NCI-H2081 treated with DMSO at 0.1 percent for 48 hours (cell line): ENCODE results near the gene RPRD1B.
"Not testable (repeated sequence)": the region's sequence is repeated elsewhere in the genome, so short reads cannot be mapped to it uniquely, and the experiment has no call there.

Experiments
- DNase-seq: peaks from one replicate; lab custom pipeline; 2025; lab: John Stamatoyannopoulos, UW

The RPRD1B gene

DNA sequence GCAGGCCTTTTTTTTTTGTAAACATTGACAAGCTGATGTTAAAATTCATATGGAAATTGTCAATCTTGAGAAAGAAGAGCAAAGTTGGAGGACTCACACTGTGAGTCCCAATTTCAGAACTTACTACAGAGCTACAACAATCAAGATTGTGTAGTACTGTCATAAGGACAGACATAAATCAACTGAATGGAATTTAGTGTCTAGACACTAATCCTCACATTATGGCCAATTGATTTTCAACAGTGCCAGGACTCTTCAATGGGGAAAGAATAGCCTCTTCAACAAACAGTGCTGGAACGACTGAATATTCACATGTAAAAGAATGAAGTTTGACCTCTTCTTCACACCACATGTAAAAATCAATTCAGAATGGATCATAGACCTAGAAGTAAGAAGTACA lies 70.7 kb downstream of the RPRD1B start:
- no peak for DNase-seq

DNA sequence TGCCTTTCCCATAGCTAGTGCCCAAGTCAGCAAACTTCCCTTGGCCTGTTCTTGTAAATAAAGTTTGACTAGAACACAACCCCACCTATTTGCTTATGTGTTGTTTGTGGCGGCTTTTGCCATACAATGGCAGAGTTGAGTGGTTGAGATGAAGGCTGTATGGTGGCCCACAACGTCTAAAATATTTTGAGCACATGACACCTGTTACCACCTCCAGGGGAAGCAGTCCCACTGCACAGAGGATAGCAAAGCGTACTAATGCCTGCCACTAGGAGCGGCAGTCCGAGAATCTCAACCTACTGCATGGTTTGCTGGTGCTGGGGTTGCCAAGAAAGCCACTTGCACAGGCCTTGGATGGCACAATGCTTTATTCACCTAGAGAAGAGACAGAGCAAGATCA lies 72.9 kb downstream of the RPRD1B start:
- DNase-seq = no peak

DNA sequence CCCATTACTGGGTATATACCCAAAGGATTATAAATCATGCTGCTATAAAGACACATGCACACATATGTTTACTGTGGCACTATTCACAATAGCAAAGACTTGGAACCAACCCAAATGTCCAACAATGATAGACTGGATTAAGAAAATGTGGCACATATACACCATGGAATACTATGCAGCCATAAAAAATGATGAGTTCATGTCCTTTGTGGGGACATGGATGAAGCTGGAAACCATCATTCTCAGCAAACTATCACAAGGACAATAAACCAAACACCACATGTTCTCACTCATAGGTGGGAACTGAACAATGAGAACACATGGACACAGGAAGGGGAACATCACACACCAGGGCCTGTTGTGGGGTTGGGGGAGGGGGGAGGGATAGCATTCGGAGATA lies 73.8 kb downstream of the RPRD1B start:
- DNase-seq = not testable (repeated sequence)

DNA sequence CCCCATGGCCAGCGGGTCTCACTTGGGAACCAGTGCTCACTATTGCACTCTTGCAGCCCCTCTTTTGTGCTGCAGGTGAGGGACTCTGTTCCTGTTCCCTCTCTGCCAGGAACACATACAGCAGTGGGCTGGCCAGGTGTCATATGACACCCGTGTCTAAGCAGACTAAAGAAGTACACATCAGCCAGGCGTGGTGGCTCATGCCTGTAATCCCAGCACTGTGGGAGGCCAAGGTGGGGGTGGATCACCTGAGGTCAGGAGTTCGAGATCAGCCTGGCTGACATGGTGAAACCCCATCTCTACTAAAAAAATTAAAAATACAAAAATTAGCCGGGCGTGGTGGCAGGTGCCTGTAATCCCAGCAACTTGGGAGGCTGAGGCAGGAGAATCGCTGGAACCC lies 74.4 kb downstream of the RPRD1B start:
- not testable (repeated sequence) for DNase-seq

DNA sequence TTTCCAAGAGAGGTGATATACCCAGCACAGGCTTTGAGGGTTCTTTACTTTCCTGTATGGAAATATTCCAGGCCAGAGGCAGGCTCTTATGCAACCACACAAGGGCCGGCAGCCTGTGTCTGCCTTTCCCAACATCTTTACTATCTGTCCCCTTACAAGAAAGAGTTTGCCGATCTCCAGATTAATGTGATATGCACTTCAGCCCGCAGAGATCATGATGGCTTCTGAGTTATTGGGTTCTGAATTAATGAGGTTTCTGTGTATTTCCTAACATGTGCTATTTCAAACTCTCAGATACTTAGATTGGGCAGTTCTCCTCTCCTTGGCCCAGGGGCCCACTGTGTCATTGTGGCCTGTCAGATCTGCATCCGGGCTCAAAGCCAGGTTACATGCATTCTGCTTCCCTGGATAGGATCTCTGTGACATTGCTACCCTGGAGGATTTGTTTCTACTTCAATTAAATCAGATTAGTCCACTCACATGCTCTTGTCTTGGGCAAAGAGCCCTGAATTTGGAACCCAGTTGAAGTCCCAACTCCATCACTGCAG lies 75.0 kb downstream of the RPRD1B start:
- no peak for DNase-seq

DNA sequence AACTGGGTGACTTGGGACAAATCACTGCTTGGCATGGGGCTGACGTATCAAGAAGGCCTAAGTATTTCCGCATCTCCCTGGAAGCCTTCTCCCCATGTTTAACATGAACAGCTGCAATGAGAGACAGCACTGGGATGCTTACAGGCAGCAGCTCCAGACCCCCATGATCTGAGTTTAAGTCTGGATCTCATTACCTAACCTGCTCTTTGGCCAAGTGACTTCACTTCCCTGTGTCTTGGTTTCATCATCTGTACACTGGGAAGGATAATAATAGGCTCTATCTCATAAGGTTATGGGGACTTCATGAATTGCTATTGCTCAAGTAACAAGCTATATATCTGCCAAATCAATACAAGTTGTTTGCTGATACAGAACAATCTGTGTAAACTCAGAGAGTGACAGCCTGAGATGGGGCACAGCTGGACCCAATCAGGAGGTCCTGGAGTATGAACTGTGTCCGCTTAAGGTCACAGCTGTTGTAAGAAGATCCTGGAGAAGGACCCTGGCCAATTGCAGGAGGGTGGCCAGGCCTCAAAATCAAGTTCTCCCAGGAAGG lies 75.5 kb downstream of the RPRD1B start:
- DNase-seq = no peak

DNA sequence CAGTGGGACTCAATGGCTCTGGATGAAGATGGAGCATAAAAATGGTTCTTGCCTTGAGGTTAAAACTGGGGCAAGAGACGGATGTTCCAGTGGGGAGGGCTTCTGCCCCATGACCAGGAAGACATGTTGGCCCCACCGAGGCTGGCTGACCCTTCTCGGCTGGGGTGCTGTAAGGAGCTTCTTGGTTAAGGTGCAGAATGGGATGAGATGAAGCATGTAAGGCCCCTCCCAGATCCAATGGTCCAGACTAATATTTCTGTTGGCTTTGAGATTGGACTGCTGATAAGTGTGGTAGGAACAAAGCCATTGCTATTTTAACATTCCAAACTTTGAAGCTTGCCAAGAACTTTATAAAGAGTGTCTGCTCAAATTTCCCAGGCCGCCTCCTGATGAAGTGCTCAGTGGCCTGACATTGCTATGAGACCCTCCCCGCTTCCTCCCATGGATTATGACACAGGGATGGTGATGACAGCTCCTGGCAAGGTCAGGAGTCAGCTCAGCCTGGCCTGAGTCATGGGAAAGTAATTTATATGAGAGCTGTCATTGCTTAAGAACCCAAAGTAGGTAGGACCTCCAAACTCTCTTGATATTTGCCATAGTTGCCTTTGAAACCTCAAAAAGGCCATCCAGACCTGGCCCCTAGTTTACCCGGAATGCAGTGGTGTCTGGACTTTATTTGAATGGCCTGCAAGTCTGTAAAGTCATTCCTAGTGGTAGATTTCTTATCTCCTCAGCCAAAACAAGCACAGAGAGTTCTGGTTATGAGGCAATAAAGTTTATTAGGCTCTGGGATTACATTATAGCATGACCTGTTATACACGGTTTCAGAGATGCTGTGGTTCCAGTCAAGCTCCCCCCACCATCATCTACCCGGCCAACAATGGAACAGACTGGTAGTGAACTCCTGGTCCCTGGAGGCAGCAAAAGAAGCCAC lies 76.3 kb downstream of the RPRD1B start:
- DNase-seq = no peak

DNA sequence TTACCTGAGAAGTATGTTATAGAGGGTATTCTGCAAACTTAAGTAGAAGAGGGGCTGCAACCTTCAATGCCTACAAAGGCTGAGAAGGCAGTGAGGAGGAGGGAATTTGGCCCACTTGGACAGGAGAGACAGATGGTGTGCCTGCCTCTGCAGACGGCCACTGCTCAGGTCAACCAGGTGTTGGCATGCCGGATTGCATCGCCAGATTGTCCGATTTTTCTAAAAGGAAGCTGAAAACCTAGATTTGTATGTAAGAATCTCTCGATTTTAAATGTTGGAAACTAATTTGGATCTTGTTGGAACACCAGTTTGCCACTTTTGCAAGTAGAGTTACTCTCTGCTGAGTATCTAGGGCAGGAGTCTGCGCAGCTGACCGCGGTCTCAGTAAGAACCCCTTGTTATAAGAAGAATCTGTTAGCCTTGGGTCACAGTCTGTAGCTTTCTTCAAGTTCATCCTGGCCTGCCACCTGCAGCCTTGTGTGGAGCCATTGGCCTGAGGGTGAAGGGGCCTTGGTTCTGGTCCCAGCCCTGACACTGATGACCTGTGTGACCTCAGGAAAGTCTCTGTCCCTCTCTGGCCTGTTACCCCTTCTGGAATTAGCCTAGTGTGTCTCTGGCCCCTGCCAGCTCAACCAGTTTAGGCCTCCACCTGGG lies 77.1 kb downstream of the RPRD1B start:
- DNase-seq = no peak

DNA sequence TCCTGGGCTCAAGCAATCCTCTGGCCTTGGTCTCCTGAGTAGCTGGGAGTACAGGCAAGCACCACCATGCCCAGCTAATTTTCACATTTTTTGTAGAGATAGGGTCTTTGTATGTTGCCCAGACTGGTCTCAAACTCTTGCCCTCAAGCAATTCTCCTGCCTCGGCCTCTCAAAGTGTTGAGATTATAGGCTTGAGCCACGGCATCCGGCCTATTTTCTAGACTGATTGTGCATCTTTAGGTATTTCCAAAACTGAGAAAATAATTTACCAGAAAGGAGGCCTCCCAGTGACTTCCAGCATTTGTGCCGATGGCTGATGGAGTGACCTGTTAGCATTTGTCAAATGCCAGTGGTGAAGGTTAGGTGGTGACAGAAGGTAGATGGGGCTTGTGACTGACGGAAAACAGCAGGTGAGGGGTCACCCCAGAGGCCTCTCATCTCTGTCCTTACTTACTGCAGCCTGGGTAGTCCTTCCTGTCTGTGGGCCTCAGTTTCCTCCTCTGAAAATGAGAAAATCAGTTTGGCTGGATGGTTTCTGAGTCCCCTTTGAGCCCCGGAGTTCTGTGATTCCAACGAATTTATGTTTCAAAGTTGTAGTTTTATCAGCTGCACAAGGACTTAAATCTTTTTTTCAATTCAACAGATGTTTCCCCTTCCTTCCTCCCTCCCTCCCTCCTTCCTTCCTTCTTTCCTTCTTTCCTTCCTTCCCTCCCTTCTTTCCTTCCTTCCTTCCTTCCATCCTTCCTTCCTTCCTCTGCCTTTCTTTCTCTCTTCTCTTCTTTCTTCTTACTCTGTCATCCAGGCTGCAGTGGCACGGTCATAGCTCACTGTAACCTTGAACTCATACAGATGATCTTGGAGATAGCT lies 78.1 kb downstream of the RPRD1B start:
- DNase-seq = no peak

DNA sequence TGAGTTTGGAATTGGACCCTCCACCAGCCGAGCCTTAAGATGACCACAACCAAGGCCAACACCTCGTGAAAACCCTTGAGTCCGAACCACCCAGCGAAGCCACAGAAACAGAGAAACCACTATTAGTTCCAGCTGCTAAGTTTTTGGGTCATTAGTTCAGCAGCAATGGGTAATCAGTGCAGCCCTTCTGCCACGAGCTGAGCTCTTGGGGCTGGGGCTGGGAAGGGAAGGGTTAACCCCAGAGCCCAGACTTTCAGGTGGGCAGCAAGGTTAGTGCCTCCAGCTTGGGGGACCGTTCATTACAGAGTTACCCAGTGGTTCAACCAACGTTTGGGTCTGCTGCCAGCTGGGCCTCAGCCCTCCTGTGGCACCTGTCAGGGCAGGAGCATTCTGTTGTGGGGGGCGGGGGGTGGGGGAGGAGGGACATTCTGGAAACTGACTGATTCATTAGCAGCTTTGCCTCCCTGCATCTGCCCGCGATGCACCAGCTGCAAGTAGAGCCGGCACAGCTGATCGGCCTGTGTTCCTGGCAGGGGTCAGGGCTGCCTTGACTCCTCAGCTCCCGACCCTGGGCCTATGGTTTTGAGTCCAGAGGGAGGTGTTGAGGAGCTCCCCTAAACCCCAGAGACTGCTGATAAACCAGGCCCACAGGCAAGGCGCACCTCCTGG lies 78.8 kb downstream of the RPRD1B start:
- no peak for DNase-seq

DNA sequence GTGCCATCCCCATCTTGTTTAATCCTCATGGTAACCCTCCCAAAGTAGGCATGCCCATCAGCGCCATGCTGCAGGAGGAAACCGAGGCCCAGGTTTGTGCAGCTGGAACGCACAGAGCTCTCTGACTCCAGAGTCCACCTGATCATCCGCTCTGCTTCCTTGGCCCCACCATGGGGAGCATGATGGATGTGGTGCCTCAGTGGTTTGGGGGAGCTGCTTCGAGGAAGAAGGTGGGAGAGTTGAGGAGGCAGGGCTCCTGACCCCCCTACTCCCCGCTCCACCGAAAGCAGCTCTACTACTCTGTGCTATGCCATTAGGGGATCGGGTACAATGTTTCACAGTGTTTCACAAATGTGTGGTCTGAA lies 79.4 kb downstream of the RPRD1B start:
- DNase-seq = no peak

DNA sequence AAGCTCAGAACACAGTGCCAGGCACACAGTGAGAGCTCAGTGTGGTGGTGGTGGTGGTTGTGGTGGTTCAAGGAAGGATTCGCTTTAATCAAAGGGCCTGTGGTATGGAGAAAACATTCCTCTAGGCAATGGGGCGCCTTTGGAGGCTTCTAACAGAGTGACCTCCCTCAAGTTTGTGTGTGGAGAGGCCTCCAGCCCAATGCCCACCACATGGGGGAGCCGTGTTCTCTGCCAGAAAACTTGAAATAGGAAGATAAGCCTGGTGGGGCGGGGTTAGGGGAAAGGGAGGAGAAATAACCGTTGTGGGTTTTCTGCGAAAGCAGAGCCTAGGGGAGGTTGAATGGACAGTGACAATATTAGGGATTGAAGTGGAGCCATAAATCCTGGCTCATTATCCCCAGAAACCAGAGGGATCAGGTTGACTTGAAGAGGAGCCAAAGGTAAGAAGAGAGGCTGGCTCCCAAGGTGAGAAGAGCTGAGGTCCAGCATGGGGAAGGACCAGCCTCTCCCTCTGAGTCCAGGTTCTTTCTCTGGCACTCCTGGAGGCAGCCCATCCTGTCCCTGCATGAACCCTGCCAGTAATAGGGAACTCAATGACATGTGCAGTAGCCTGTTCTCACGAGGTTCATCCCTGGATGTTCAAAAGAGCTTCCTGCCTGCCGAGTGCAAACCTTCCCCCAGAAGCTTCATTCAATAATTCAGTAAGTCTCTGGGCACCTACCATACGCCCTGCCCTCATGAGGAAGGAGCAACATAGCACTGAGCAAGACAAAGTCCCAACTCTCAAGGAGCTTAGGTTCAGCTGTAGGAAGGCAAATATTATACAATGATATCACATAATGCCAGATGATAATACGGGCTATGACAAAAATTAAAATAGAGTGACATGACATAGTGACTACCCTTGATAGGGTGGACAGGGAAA lies 80.1 kb downstream of the RPRD1B start:
- DNase-seq = no peak

DNA sequence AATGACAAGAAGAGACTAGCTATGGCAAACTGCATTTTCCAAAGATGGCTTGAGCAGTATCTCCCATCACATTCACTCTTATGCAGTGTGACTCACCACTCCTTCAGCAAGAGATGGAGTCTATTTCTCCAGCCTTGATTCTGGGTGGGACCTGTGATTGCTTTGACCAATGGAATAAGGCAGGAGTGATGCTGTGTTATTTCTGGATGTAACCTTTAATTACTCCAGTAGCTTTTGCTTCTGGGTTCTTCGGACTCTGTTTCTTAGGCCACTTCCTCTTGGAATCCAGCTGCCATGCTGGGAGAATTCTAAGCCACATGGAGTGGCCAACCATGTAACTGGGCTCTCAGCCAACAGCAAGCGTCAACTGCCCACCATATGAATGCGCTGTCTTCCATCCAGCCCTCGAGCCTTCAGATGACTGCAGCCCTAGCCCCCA lies 80.8 kb downstream of the RPRD1B start:
- no peak for DNase-seq

DNA sequence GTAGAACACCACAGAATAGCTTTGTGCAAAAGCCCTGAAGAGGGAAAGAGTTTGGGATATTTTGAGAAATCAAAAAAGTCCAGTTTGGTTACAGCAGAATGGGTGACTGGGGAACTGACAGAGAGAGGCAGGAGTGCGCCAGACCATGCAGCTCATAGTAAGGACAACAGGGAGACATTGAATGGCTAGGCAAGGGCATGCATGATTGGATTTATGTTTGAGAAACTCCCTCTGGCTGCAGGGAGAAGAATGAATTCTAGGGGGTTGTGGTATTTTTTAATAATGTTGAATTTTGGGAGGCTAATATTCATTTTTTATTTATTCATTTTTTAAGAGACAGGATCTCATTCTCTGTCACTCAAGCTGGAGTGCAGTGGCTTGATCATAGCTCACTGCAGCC lies 81.7 kb downstream of the RPRD1B start:
- DNase-seq = no peak

DNA sequence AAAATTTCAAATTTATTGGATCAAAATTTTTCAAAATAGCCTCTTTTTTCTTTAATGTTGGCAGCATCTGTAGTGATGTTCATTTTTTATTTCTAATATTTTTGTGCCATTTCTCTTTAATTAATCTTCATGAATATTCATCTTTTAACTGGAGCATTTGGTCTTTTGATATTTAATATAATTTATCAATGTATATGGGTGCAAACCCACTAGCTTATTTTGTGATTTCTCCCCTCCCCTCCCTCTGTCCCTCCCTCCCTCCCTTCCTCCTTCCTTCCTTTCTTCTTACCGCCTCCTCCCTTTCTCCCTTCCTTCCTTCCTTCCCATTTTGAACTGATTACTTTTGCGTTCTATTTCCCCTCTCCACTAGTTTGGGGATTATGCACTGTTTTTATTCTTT lies 82.3 kb downstream of the RPRD1B start:
- no peak for DNase-seq

DNA sequence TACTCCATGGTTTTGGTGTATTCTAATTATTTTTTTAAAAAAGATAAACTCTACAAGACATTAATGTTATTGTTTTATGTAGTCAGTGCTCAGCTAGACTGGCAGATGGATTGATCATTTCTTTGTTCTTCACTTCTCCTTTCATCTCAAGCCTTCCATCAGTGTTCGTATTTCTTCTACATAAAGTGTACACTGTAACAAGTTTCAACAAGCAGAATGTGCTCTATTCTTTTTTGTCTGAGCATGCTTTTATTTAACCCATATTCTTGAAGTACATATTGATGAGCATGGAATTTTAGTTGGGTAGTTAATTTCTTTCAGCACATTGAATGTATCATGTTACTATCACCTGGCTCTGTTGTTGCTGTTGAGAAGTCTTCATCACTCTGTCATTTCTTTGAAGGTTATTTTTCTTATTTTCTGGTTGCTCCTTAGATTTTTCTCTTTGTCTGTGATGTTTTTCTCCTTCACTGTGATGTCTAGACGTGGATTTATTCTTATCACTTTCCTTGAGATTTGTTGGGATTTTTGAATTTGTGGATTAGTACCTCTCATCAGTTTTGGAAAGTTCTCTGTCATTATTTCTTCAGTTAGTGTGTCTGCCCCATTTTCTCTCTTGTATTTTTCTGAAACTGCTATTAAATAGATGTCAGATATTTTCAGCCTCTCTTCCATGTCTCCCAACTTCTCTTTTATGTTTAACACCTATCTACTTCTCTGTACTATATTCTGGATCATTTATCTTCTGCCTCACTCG lies 83.0 kb downstream of the RPRD1B start:
- DNase-seq = no peak

DNA sequence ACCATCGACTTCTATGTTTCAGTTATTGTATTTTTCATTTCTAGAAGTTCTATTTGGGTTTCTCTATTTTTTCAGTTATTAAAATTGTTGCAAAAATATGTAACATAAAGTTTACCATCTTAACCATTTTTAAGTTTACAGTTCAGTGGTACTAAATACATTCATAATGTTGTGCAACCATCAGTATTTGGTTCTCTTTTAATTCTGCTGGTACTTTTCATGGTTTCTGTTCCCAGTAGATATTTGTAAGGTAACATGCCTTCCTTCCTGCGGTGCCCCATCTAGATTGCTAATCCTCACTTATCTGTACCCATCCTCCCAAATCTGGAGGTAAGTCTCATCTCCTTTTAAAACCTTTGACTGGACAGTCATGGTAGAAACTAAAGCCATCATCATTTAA lies 83.7 kb downstream of the RPRD1B start:
- no peak for DNase-seq

DNA sequence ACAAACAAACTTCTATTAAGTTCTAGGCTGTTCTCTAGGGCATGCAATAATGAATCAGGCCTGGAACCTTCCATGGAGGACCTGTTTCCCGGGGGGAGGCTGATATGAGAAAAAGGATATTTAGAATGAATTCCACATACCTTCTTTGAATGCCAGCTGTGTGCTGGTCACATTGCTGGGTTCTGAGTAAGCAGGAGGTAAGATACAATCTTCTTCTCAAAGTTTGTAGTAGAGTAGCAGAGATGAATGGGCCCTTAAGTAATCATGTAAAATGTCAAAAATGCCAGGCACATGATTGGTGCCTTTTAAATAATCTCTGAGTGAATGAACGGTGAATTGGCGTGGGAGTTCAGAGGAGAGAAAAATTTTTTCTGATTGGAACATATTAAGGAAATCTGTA lies 84.1 kb downstream of the RPRD1B start:
- no peak for DNase-seq

DNA sequence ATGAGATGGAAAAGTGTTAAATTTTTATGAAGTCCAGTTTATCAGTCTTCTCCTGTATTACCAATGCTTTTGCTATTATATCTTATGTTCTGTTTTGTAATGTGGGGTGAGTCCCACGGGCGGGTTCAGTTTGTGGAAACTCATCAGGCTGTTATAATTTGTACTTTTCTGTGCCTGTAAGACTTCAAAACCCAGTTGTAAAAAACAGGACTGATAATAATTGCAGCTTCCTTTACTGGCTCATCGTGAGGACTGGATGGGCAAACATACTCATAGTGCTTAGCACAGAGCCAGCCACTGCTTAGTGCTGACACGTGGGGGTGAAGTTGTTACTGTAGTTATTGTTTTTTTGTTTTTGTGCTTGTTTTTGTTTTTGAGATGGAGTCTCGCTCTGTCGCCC lies 85.9 kb downstream of the RPRD1B start:
- no peak for DNase-seq

DNA sequence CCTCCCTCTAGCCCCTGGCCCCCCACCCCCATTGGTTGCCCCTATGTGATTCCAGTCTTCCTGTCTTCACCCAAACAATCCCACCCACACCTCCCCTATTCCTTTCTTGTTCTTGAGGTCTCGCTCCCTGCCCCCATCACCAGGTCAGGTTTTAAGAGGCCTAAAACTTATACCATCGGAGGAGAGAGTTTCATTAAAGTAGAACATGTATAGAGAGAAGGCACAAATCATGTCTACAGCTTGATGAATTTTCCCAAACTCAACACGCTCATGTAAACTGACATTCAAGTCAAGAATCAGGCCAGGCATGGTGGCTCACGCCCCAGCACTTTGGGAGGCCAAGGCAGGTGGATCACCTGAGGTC lies 87.1 kb downstream of the RPRD1B start:
- DNase-seq = no peak
